Left ventricle myocardium superior (tissue), 1 donor: ENCODE measurements around the gene R3HDM1. TPM values are rescaled to one million over a fixed set of nuclear protein-coding genes. Genes with fewer than 3 reads are reported as not detected.
A peak's percentile ranks its signal among the peaks of the same experiment; 100 is the strongest.
"Not testable (repeated sequence)": the region's sequence is repeated elsewhere in the genome, so short reads cannot be mapped to it uniquely, and the experiment has no call there.

ENCODE experiments used
- ATAC-seq: fragments of 200-7000 bp; cut with Tn5 transposase; one replicate; pipeline ENCODE4 v1.9.1; 2020; ENCODE audit warnings: mild to moderate bottlenecking, moderate library complexity
- DNase-seq: peaks from one replicate; pipeline ENCODE4 v3.0.0-alpha.2; 2020
- intact Hi-C: fragments of 100-400 bp; cut with micrococcal nuclease; formaldehyde crosslinking; loops from one replicate; pipeline ENCODE4 v1.11.0; 2022
- total RNA-seq: library from RNA; stranded (reverse); fragmentation: NEBNext Ultra II Directional; extraction: Animal tissue kit (Norgen Biotek cat#: 25700); gene quantifications from one replicate; pipeline ENCODE4 v1.2.1, GENCODE V29; 2021
- donor health status: DM: no; HTN: yes; CAD: no; lungs with severe emphysema.

The R3HDM1 gene
- total RNA-seq, 1 donor from 2014 or later, result 17.7 TPM

DNA sequence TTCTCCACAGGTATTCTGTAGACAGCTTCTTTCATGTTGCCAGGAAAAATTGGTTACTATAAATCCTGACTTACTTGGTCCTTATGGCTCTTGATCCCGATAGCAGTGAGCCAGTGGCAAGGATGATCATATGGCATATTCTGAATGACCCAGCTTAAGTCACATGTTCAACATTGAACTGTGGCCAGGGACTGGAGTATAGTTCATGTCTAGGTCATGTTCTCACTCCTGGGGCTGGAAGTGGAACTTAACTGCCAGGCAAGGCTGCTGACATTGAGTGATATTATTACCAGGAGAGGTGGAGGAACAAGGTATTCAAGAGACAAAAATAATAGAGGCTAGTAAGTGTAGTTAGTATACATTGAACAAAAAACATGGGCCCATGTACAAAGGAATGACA is 26.2 kb downstream of the R3HDM1 start:
- DNase-seq (no peak), ATAC-seq (peak; percentile 95)
- intact Hi-C loops, result no loop called here

DNA sequence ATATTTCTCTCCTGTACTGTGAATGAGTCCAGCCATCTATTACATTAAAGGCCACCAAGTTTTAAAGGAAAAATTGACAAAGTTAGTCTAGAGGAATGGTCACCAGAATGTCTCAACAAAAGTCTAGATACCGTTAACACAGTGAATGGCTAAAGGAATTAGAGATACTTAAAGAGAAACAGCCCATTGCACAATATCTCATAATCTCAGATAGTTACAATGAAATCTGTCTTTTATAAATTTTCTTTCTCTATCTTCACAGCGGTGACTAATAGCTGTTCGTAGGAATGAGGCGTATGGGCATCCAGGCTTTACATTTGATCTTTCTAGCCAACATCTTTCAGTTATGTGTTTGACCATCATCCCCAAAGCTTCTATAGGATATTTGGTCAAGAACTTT is 30.6 kb downstream of the R3HDM1 start:
- intact Hi-C loops, result no loop called here
- no peak for DNase-seq
- ATAC-seq, result no peak

- intact Hi-C loops, result no loop called here
- no peak for ATAC-seq
These were observed 32.5 kb downstream of the R3HDM1 start for GRCh38 chr2:135563793-135564192.

GRCh38 chr2:135570884-135571283 is 39.6 kb downstream of the R3HDM1 start:
- intact Hi-C loops, result no loop called here
- ATAC-seq (no peak), DNase-seq (no peak)

More at GRCh38 chr2:135563793-135564192, 32.5 kb downstream of the R3HDM1 start:
- no peak for DNase-seq

- intact Hi-C loops, result no loop called here
These were observed 42.3 kb downstream of the R3HDM1 start for GRCh38 chr2:135573620-135574019.

DNA sequence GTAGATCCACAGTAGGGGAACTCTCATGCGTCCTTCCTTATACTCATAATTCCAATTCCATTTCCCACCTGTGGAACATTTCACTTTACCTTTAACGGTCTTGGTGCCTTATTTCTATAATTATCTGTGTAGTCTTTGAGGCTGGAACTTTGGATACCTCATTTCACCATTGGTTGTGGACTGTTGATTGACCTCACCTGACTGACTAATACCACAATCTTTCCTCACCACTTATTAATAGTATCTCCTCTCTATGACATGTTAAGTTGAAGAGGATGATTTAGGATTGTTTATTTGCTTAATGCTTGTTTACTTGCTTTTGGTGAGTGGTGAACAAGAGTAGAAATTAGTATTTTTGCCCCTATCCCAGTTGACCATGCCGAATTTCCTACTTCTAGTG is 50.0 kb downstream of the R3HDM1 start:
- intact Hi-C loops, result no loop called here
- no peak for ATAC-seq

More at GRCh38 chr2:135573620-135574019, 42.3 kb downstream of the R3HDM1 start:
- DNase-seq (no peak), ATAC-seq (no peak)

DNA sequence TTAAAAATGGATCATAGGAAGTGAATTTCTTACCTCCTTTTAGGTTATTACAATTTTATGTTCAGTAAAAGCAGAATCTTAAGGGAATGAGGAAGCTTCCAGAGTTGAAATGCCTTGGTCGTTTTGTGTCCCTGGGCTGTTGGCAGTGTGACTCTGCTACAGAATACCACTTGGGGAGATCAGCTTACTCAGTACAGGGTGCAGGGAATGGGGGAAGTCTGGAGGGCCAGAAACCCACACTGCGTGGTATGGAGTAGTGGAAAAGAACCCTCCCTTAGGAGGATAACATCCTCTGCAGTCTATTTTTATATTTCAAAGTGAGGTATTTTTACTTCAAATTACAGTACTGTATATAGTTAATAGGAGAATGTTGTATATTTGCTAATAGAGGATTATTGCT is 51.1 kb downstream of the R3HDM1 start:
- intact Hi-C loops, result no loop called here

More for the DNA sequence above, 50.0 kb downstream of the R3HDM1 start:
- no peak for DNase-seq

DNA sequence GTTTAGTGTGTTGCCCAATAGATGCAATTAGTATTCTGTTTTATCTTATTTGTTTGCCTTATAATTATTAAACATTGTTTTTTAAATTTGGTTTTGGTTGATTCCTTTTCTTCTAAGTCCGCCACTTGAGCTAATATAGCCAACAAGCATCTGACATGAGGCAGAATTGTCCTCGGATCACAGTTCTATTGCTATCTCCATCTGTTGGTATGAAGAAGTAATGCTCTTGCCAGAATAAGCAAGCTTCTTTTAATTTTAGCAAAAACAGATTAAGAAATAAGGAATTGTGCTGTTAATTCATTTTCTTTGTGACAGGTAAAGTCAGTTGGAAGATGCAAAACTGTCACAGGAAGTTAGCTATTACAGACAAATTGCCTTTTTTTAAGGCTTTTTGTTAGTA is 54.3 kb downstream of the R3HDM1 start:
- intact Hi-C loops, result no loop called here
- ATAC-seq (no peak), DNase-seq (no peak)

More for the DNA sequence above, 51.1 kb downstream of the R3HDM1 start:
- ATAC-seq (no peak), DNase-seq (no peak)

DNA sequence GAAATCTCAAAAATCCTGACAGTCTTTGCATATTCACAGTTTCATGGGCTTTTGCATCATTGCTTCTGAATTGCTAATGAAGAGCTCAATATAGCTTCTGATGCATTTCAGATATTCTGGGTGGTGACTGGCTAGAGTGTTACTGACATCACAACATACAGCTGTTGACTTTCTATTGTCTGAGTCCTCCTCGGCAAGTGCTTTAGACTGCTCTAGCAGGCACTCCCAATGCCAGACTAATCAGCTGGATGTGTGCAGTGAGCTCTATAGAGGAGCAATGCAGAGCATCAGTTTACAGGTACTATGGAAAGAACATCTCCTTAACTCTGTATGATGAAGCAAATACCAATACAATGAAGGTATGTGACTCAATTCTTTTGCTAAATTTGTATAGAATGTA is 54.9 kb downstream of the R3HDM1 start:
- no peak for DNase-seq
- intact Hi-C loops, result no loop called here
- ATAC-seq, result no peak

GRCh38 chr2:135587958-135588357 is 56.7 kb downstream of the R3HDM1 start:
- intact Hi-C loops, result no loop called here
- ATAC-seq (no peak), DNase-seq (no peak)

- intact Hi-C loops, result no loop called here
- DNase-seq, result no peak
- no peak for ATAC-seq
These were observed 59.5 kb downstream of the R3HDM1 start for GRCh38 chr2:135590619-135591260.

DNA sequence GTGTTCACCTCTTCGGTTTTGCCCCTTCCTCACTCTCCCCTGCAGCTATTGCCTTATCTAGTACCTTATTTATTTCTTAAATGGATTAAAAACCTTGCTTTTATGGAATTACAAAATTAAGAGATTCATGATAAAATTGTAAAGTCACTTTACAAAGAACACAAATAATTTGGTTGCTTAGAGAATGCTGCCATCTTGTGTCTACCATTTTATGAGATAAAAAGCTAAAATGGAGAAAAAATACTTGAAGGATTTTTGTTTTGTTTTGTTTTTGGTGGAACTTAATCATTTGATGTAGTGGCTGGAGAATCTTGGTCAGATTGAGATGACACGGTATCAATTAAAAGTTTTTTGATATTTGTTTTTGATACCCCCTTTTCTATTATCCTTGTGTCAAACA is 69.6 kb downstream of the R3HDM1 start:
- DNase-seq (no peak), ATAC-seq (no peak)
- intact Hi-C loops, result no loop called here

DNA sequence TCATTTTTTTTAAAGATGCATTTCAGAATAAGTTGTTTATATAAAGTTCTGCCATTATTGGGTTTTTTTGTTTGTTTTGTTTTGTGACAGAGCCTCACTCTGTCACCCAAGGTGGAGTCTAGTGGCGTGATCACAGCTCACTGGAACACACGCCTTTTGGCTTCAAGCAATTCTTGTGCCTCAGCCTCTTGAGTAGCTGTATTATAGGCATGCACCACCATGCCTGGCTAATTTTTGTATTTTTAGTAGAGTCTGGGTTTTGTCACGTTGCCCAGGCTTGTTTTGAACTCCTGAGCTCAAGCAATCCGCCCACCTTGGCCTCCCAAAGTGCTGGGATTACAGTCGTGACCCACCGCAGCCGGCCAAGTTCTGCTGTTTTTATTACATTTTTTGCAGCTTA is 72.3 kb downstream of the R3HDM1 start:
- ATAC-seq (no peak), DNase-seq (no peak)
- intact Hi-C loops, result no loop called here

DNA sequence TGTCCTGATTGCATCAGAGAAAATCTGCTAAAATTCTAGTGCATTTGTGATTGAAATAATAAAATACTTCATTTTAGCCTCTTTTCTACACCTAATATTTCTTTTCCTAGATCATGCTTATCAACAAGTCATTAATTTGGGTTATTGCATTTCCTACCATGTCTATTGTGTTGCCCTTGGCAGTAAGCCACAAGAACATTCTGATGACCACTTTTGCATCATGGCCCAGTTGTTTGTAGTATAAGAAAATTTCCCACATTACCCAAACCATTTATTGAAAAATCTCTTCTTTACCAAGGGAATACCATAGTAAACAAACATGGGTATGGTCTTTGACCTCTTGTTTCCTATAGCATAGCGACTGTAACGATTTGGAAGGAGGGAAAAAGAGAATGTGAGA is 76.3 kb downstream of the R3HDM1 start:
- intact Hi-C loops, result no loop called here
- no peak for ATAC-seq
- no peak for DNase-seq

GRCh38 chr2:135612319-135612718 is 81.0 kb downstream of the R3HDM1 start:
- intact Hi-C loops, result no loop called here
- ATAC-seq, result no peak
- no peak for DNase-seq

DNA sequence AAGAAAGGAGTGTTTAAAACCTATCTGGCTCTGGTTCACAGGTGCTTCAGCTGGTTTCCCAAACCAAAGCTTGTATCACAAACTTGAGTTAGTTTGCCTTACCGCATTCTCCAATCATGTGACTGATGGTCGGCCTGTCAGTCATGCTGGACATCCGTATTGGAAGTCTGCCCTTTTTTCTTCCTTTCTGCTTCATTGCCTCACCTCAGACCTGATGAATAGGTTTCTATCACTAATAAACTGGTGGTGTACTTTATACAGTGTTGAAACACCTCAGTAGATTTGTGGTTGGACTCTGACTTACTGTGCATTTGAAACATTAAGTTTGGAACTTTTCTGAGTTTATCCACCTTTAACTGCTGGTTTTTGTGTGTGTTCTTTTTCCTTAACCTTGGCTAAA is 84.1 kb downstream of the R3HDM1 start:
- intact Hi-C loops, result no loop called here
- ATAC-seq (no peak), DNase-seq (no peak)

- DNase-seq (no peak), ATAC-seq (no peak)
- intact Hi-C loops, result no loop called here
These were observed 86.3 kb downstream of the R3HDM1 start for GRCh38 chr2:135617501-135618015.

- intact Hi-C loops, result no loop called here
- DNase-seq, result no peak
- ATAC-seq, result no peak
These were observed 88.9 kb downstream of the R3HDM1 start for GRCh38 chr2:135620198-135620597.

DNA sequence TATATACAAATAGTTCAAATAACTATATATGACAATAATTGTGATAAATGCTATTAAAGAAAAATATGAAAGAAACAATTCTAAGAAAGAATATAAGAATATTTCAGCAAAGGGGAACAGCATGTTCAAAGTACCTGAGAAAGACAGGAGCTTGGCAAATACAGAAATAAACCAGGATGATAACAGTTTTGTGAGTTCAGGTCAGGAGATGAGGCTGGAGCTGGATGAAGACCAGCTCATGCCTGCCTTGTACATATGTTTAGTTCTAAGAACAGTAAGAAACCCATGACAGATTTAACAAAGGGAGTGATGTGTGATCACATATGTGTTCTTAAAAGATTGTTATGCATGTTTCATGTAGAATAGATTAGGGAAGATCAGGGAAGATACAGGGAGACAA is 98.2 kb downstream of the R3HDM1 start:
- intact Hi-C loops, result no loop called here
- ATAC-seq (no peak), DNase-seq (no peak)

- ATAC-seq, intact Hi-C loops: not testable (repeated sequence)
These were observed 98.8 kb downstream of the R3HDM1 start for GRCh38 chr2:135630034-135630433.

DNA sequence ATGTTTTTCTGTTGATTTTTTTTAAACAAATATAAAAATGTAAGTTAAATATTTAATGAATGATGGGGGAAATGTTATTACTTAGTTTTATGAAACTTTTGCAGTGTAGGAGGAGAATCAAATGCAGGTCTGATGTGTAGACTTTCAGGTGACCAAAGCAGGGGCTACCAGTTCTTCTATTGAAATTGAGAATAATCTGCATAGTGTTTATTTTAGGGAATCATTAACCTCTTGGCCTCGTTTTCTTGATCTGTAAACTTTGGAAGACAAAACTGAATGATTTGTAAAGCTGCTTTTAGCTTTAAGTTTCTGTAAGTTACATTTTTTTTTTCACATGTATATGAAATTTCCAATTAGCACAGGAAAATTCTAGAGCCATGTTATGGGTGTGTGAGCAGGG is 99.2 kb downstream of the R3HDM1 start:
- ATAC-seq, result no peak
- intact Hi-C loops, result no loop called here

More at GRCh38 chr2:135630034-135630433, 98.8 kb downstream of the R3HDM1 start:
- DNase-seq, result not testable (repeated sequence)

More for the DNA sequence above, 99.2 kb downstream of the R3HDM1 start:
- DNase-seq, result no peak
